ENCODE results near the gene TRAFD1.

- TF ChIP-seq, protein P1, sequence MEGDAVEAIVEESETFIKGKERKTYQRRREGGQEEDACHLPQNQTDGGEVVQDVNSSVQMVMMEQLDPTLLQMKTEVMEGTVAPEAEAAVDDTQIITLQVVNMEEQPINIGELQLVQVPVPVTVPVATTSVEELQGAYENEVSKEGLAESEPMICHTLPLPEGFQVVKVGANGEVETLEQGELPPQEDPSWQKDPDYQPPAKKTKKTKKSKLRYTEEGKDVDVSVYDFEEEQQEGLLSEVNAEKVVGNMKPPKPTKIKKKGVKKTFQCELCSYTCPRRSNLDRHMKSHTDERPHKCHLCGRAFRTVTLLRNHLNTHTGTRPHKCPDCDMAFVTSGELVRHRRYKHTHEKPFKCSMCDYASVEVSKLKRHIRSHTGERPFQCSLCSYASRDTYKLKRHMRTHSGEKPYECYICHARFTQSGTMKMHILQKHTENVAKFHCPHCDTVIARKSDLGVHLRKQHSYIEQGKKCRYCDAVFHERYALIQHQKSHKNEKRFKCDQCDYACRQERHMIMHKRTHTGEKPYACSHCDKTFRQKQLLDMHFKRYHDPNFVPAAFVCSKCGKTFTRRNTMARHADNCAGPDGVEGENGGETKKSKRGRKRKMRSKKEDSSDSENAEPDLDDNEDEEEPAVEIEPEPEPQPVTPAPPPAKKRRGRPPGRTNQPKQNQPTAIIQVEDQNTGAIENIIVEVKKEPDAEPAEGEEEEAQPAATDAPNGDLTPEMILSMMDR (IDR thresholded peaks at IDR 0.05): no peak
- TF ChIP-seq EP300 (IDR thresholded peaks at IDR 0.05): no peak
- no peak for TF ChIP-seq POLR2A (IDR thresholded peaks at IDR 0.05)
These were observed 33.8 kb upstream of the TRAFD1 start for GRCh38 chr12:112091563-112091962.
